DOHH2 (cell line): ENCODE measurements around the gene FOSB.

ENCODE experiments used
- H3F3A ChIP-seq: fragments of 200-600 bp; sonication (generic), shearing (Covaris generic); 2 replicates; pipeline ENCODE4 v1.6.0; 2016; ENCODE audit warnings: antibody characterized with exemption, mild to moderate bottlenecking; ENCODE audit not compliant: control insufficient read depth, insufficient read depth
- H3K27ac ChIP-seq: fragments of 200-600 bp; sonication (generic); 2 replicates; pipeline ENCODE4 v1.5.1; 2014; ENCODE audit warnings: low read depth, mild to moderate bottlenecking, low read length, moderate library complexity
- H3K27me3 ChIP-seq: fragments of 200-600 bp; sonication (generic); 2 replicates; pipeline ENCODE4 v1.6.1; 2014; ENCODE audit warnings: mild to moderate bottlenecking, low read length, mixed read lengths; ENCODE audit not compliant: control insufficient read depth
- H3K36me3 ChIP-seq: fragments of 200-600 bp; sonication (generic); 2 replicates; pipeline ENCODE4 v1.6.1; 2014; ENCODE audit warnings: mild to moderate bottlenecking, low read length, moderate library complexity, mixed read lengths; ENCODE audit not compliant: control insufficient read depth
- H3K4me1 ChIP-seq: fragments of 200-600 bp; sonication (generic); 2 replicates; pipeline ENCODE4 v1.6.1; 2014; ENCODE audit warnings: mild to moderate bottlenecking, low read length, mixed read lengths; ENCODE audit not compliant: control insufficient read depth
- H3K4me2 ChIP-seq: fragments of 200-600 bp; sonication (generic); 2 replicates; pipeline ENCODE4 v1.6.0; 2014; ENCODE audit warnings: mild to moderate bottlenecking, low read length, moderate library complexity
- H3K4me3 ChIP-seq: fragments of 200-600 bp; sonication (generic); 2 replicates; pipeline ENCODE4 v1.5.1; 2014; ENCODE audit warnings: mild to moderate bottlenecking, low read length, mixed read lengths
- H3K79me2 ChIP-seq: fragments of 200-600 bp; sonication (generic); 2 replicates; pipeline ENCODE4 v1.6.1; 2014; ENCODE audit warnings: mild to moderate bottlenecking, low read length, mixed read lengths; ENCODE audit not compliant: control insufficient read depth
- H3K9me2 ChIP-seq: fragments of 200-600 bp; sonication (generic); replicated peaks from 2 replicates; pipeline ENCODE4 v1.6.1; 2014; ENCODE audit warnings: mild to moderate bottlenecking, low read length, mixed read lengths; ENCODE audit not compliant: control insufficient read depth
- H3K9me3 ChIP-seq: fragments of 200-600 bp; sonication (generic); 2 replicates; pipeline ENCODE4 v1.6.1; 2014; ENCODE audit warnings: antibody characterized with exemption, low read length, mixed read lengths; ENCODE audit not compliant: control insufficient read depth, insufficient read depth
- H4K20me1 ChIP-seq: fragments of 200-600 bp; sonication (generic); 2 replicates; pipeline ENCODE4 v1.6.0; 2014; ENCODE audit warnings: low read depth, mild to moderate bottlenecking, antibody characterized with exemption, low read length, moderate library complexity; ENCODE audit not compliant: control insufficient read depth, insufficient read depth
- CTCF ChIP-seq: fragments of 200-600 bp; sonication (generic); IDR thresholded peaks from one replicate; pipeline ENCODE4 v1.5.1; 2014; ENCODE audit warnings: antibody characterized with exemption, mild to moderate bottlenecking, low read depth, low read length; ENCODE audit not compliant: poor library complexity, severe bottlenecking
- EZH2phosphoT487 ChIP-seq: fragments of 200-600 bp; sonication (generic); IDR thresholded peaks from 2 replicates; pipeline ENCODE4 v1.6.1; 2017; ENCODE audit warnings: borderline replicate concordance, mild to moderate bottlenecking, antibody characterized with exemption, low read length, moderate library complexity, mixed read lengths

The FOSB gene

GRCh38 chr19:45467456-45468158 is at the start of gene FOSB:
Gene FOSB, plus strand, starts transcription at chr19:45467996. Its CDS starts 591 bp downstream, at chr19:45468587.
- H3K36me3 ChIP-seq, result no peaks in the 10 kb centered on the region
- peaks cover 6% of the 10 kb centered on the region for H3K79me2 ChIP-seq
- peaks cover 33% of the 10 kb centered on the region for H3K4me1 ChIP-seq
- TF ChIP-seq EZH2phosphoT487 (no peak), CTCF (peak; percentile 25)
- peaks cover 14% of the 10 kb centered on the region for H3K27me3 ChIP-seq
- no peaks in the 10 kb centered on the region for H3K9me2 ChIP-seq
- peak within 1 kb of the TSS; percentile 81 for H3K4me3 ChIP-seq
- no peaks in the 10 kb centered on the region for H3K9me3 ChIP-seq
- H3K4me2 ChIP-seq, result peak within 1 kb of the TSS; percentile 87
- H3F3A ChIP-seq, result peaks cover 9% of the 10 kb centered on the region; the same call in 1 of the 2 replicates
- peak within 1 kb of the TSS; percentile 46 for H3K27ac ChIP-seq
- no peaks in the 10 kb centered on the region for H4K20me1 ChIP-seq

GRCh38 chr19:45418802-45419201 is 49.0 kb upstream of the FOSB start:
- peaks cover 26% of the 10 kb centered on the region for H3K36me3 ChIP-seq
- peaks cover 16% of the 10 kb centered on the region for H3K79me2 ChIP-seq
- H3K27ac ChIP-seq, result peak overlapping the region; percentile 72
- peak overlapping the region; percentile 67 for H3K4me3 ChIP-seq
- H3K27me3 ChIP-seq, result no peaks in the 10 kb centered on the region
- H3K4me1 ChIP-seq, result peaks cover 44% of the 10 kb centered on the region
- H3K9me2 ChIP-seq, result no peaks in the 10 kb centered on the region
- peaks cover 2% of the 10 kb centered on the region; the same call in 1 of the 2 replicates for H3F3A ChIP-seq
- no peak for TF ChIP-seq CTCF
- no peak for TF ChIP-seq EZH2phosphoT487
- peak overlapping the region; percentile 89 for H3K4me2 ChIP-seq
- H3K9me3 ChIP-seq, result no peaks in the 10 kb centered on the region
- H4K20me1 ChIP-seq, result no peaks in the 10 kb centered on the region

- H3K9me3 ChIP-seq, result no peaks in the 10 kb centered on the region
- peaks cover 50% of the 10 kb centered on the region for H3K4me1 ChIP-seq
- TF ChIP-seq EZH2phosphoT487 (no peak), CTCF (no peak)
- H3K36me3 ChIP-seq, result peaks cover 22% of the 10 kb centered on the region
- H3K27ac ChIP-seq, result peak overlapping the region; percentile 72
- peak overlapping the region; percentile 67 for H3K4me3 ChIP-seq
- peaks cover 8% of the 10 kb centered on the region for H3F3A ChIP-seq
- H3K79me2 ChIP-seq, result peaks cover 16% of the 10 kb centered on the region
- H3K9me2 ChIP-seq, result no peaks in the 10 kb centered on the region
- peak overlapping the region; percentile 89 for H3K4me2 ChIP-seq
- H4K20me1 ChIP-seq, result no peaks in the 10 kb centered on the region
- H3K27me3 ChIP-seq, result no peaks in the 10 kb centered on the region
Observed at GRCh38 chr19:45419396-45419795, 48.4 kb upstream of the FOSB start.
